ENCODE measurements around the gene LCORL. TPM values are rescaled to one million over a fixed set of nuclear protein-coding genes. Genes with fewer than 3 reads are reported as not detected.

LCORL gene
- total RNA-seq, 1 donor = 15.9 TPM

DNA sequence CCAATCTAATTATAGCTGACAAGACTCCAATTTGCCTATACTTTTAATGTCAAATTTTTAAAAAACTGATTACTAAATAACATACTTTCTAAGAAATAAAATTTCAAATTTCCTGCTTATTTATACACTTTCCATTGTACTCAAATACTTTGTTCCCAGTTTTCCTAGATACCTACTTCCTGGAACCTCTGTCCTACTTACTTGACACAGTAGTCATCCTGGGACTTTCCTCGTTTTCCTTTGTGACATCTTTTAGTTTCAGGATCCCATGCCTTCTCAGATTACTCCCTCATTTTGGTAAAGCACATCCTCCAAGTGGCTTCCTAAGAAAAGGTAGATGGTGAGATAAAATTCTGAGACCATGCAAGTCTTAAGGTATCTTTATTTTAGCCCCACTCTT is 226.8 kb downstream of the LCORL start:
- no peak for TF ChIP-seq CTCF (IDR thresholded peaks at IDR 0.05; ENCODE audit: extremely low read depth, low read depth, low read length)
- Histone ChIP-seq H3K4me1 (ENCODE audit: insufficient read depth, low read length) (no peaks in the 10 kb centered on the region), H3K27ac (ENCODE audit: low read depth, low read length) (no peak overlapping the region), H3K4me2 (ENCODE audit: insufficient read depth, low read length) (no peak overlapping the region), H4K20me1 (ENCODE audit: insufficient read depth, low read length) (no peaks in the 10 kb centered on the region), H2AFZ (ENCODE audit: low read length) (no peak overlapping the region), H3K4me3 (ENCODE audit: insufficient read depth, low read length) (no peak overlapping the region), H3K27me3 (ENCODE audit: insufficient read depth, low read length) (no peaks in the 10 kb centered on the region), H3K9me3 (ENCODE audit: low read depth, low read length) (no peaks in the 10 kb centered on the region), H3K36me3 (ENCODE audit: insufficient read depth, low read length) (no peaks in the 10 kb centered on the region), H3K79me2 (ENCODE audit: insufficient read depth, low read length) (no peaks in the 10 kb centered on the region)
- DNase-seq (ENCODE audit: insufficient read length, low spot score, missing footprints) = no peak

Other genes with a start within 250 kb of the LCORL start
- under 0.01 TPM in 1 of 2 replicates, not detected in the other for gene FAM184B, start 240.1 kb downstream of the LCORL start, total RNA-seq
- gene DCAF16, start 211.0 kb downstream of the LCORL start, total RNA-seq = 28.3 and 35.1 TPM in 2 replicates
- gene NCAPG, start 210.8 kb downstream of the LCORL start, total RNA-seq = 4.0 and 5.3 TPM in 2 replicates